ENCODE measurements around the gene DPP4.
"Not testable (repeated sequence)": the region's sequence is repeated elsewhere in the genome, so short reads cannot be mapped to it uniquely, and the experiment has no call there.

DPP4 gene

GRCh38 chr2:161965994-161966393 is 108.0 kb downstream of the DPP4 start:
- Histone ChIP-seq H3K9ac (ENCODE audit: low read depth, low read length) (no peak overlapping the region), H3K36me3 (ENCODE audit: insufficient read depth, low read depth, low read length) (no peaks in the 10 kb centered on the region), H3K27me3 (ENCODE audit: insufficient read depth, low read length) (no peaks in the 10 kb centered on the region), H3K9me3 (ENCODE audit: insufficient read depth, low read depth, low read length) (no peaks in the 10 kb centered on the region), H3K4me1 (ENCODE audit: insufficient read depth, low read length) (no peaks in the 10 kb centered on the region; the same call in 1 of the 2 replicates), H3K4me3 (ENCODE audit: low read length) (no peak overlapping the region), H3K27ac (ENCODE audit: low read length) (no peak overlapping the region)

GRCh38 chr2:161964160-161964559 is 109.9 kb downstream of the DPP4 start:
- Histone ChIP-seq H3K4me1 (ENCODE audit: insufficient read depth, low read length) (no peaks in the 10 kb centered on the region; the same call in 1 of the 2 replicates), H3K36me3 (ENCODE audit: insufficient read depth, low read depth, low read length) (no peaks in the 10 kb centered on the region), H3K9ac (ENCODE audit: low read depth, low read length) (no peak overlapping the region), H3K4me3 (ENCODE audit: low read length) (no peak overlapping the region), H3K27ac (ENCODE audit: low read length) (no peak overlapping the region), H3K27me3 (ENCODE audit: insufficient read depth, low read length) (no peaks in the 10 kb centered on the region), H3K9me3 (ENCODE audit: insufficient read depth, low read depth, low read length) (no peaks in the 10 kb centered on the region)

DNA sequence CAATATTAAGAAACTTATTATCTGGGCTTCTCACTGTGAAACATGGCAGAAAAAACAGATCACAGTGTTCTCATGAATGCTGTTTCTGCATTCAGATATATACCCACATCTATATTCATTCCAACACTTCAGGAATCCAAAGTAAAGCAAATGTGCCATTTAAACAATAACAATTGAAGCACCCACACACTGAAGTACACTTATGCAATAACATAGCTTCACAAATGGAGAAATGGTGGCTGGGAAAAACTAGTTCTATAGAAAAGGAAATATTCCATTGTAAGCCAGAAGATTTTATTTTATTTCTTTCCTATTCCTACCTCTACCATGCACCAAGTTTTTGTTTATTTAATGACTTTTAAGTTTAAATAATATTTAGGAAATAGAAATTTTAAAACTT is 111.9 kb downstream of the DPP4 start:
- Histone ChIP-seq H3K36me3 (ENCODE audit: insufficient read depth, low read depth, low read length) (no peaks in the 10 kb centered on the region), H3K9me3 (ENCODE audit: insufficient read depth, low read depth, low read length) (no peaks in the 10 kb centered on the region), H3K4me1 (ENCODE audit: insufficient read depth, low read length) (no peaks in the 10 kb centered on the region; the same call in 1 of the 2 replicates), H3K27ac (ENCODE audit: low read length) (no peak overlapping the region), H3K9ac (ENCODE audit: low read depth, low read length) (no peak overlapping the region), H3K4me3 (ENCODE audit: low read length) (no peak overlapping the region), H3K27me3 (ENCODE audit: insufficient read depth, low read length) (no peaks in the 10 kb centered on the region)

DNA sequence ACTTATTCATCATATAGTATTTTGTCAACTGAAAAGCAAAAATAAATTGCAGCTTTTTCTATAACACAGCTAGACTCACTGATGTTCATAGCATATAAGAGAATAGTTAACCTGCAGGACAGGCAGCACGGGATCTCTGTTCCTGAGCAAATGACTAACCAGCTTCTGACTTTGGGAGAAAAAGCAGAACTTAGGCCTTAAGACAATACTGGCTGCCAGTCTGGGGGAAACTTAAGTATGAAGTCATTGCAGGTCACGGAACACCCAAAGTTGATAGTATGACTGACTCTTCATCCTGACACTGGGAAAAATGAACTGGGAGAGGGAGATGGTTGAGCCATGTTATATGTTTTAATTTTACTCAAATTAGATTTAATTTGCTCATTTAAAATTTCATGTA is 113.0 kb downstream of the DPP4 start:
- no peak overlapping the region for H3K4me3 ChIP-seq (ENCODE audit: low read length)
- no peaks in the 10 kb centered on the region for H3K9me3 ChIP-seq (ENCODE audit: insufficient read depth, low read depth, low read length)
- H3K4me1 ChIP-seq (ENCODE audit: insufficient read depth, low read length) = no peaks in the 10 kb centered on the region; the same call in 1 of the 2 replicates
- no peaks in the 10 kb centered on the region for H3K36me3 ChIP-seq (ENCODE audit: insufficient read depth, low read depth, low read length)
- H3K9ac ChIP-seq (ENCODE audit: low read depth, low read length) = no peak overlapping the region
- H3K27ac ChIP-seq (ENCODE audit: low read length) = no peak overlapping the region
- no peaks in the 10 kb centered on the region for H3K27me3 ChIP-seq (ENCODE audit: insufficient read depth, low read length)

- H3K36me3 ChIP-seq (ENCODE audit: insufficient read depth, low read depth, low read length) = no peaks in the 10 kb centered on the region
- H3K4me1 ChIP-seq (ENCODE audit: insufficient read depth, low read length) = no peaks in the 10 kb centered on the region
- H3K4me3 ChIP-seq (ENCODE audit: low read length) = no peak overlapping the region
- H3K27ac ChIP-seq (ENCODE audit: low read length) = no peak overlapping the region
- H3K9me3 ChIP-seq (ENCODE audit: insufficient read depth, low read depth, low read length) = no peaks in the 10 kb centered on the region
- no peak overlapping the region for H3K9ac ChIP-seq (ENCODE audit: low read depth, low read length)
- H3K27me3 ChIP-seq (ENCODE audit: insufficient read depth, low read length) = no peaks in the 10 kb centered on the region
These were observed 117.3 kb downstream of the DPP4 start for GRCh38 chr2:161956738-161957137.

DNA sequence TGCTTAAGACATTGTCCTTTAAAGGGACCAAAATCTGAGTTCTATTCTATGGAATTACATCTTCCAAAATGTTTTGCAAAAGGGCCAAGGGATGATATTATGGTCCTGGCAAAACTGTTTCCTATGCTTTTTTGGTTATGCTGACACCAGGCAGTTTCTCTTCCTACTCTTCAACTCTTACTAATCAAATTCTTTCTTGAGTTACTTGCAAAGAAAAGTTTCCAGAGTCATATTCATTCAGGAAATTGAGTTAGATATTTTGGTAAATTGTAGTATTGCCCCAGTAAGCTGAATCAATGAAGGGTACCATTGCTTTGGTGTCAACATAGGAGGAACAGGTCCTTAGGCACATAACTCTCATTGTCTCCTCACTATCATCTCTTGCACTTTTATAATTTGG is 118.8 kb downstream of the DPP4 start:
- Histone ChIP-seq H3K9ac (ENCODE audit: low read depth, low read length) (no peak overlapping the region), H3K36me3 (ENCODE audit: insufficient read depth, low read depth, low read length) (no peaks in the 10 kb centered on the region), H3K4me3 (ENCODE audit: low read length) (no peak overlapping the region), H3K27ac (ENCODE audit: low read length) (no peak overlapping the region), H3K9me3 (ENCODE audit: insufficient read depth, low read depth, low read length) (no peaks in the 10 kb centered on the region), H3K27me3 (ENCODE audit: insufficient read depth, low read length) (no peaks in the 10 kb centered on the region), H3K4me1 (ENCODE audit: insufficient read depth, low read length) (no peaks in the 10 kb centered on the region)

GRCh38 chr2:161954103-161954502 is 119.9 kb downstream of the DPP4 start:
- no peak overlapping the region for H3K27ac ChIP-seq (ENCODE audit: low read length)
- H3K27me3 ChIP-seq (ENCODE audit: insufficient read depth, low read length) = no peaks in the 10 kb centered on the region
- no peaks in the 10 kb centered on the region for H3K4me1 ChIP-seq (ENCODE audit: insufficient read depth, low read length)
- no peaks in the 10 kb centered on the region for H3K9me3 ChIP-seq (ENCODE audit: insufficient read depth, low read depth, low read length)
- H3K4me3 ChIP-seq (ENCODE audit: low read length) = no peak overlapping the region
- no peaks in the 10 kb centered on the region for H3K36me3 ChIP-seq (ENCODE audit: insufficient read depth, low read depth, low read length)
- H3K9ac ChIP-seq (ENCODE audit: low read depth, low read length) = no peak overlapping the region

- H3K36me3 ChIP-seq (ENCODE audit: insufficient read depth, low read depth, low read length); H3K27ac ChIP-seq (ENCODE audit: low read length); H3K9ac ChIP-seq (ENCODE audit: low read depth, low read length); H3K9me3 ChIP-seq (ENCODE audit: insufficient read depth, low read depth, low read length); H3K27me3 ChIP-seq (ENCODE audit: insufficient read depth, low read length); H3K4me1 ChIP-seq (ENCODE audit: insufficient read depth, low read length); H3K4me3 ChIP-seq (ENCODE audit: low read length): not testable (repeated sequence)
These were observed 120.6 kb downstream of the DPP4 start for GRCh38 chr2:161953367-161953766.

DNA sequence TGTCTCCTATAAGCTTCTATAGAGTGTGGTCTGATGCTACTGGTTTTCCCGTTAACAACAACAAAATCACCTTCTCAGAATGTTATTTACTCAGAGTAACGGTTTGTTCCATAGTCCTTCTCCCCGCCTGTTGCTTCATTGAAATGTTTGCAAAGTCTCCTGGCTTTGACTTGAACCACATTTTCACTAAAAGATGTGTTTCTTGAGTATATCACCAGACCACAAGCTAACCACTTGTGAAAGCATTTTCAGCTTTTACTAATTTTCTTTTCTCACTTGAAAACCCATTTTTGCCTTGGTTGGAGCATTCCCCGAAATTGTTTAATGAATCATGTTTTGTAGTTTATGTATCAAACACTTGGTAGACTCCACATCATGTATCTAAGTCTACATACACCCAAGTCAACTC is 121.2 kb downstream of the DPP4 start:
- Histone ChIP-seq H3K4me3 (ENCODE audit: low read length) (no peak overlapping the region), H3K9me3 (ENCODE audit: insufficient read depth, low read depth, low read length) (no peaks in the 10 kb centered on the region), H3K27me3 (ENCODE audit: insufficient read depth, low read length) (no peaks in the 10 kb centered on the region), H3K9ac (ENCODE audit: low read depth, low read length) (no peak overlapping the region), H3K4me1 (ENCODE audit: insufficient read depth, low read length) (no peaks in the 10 kb centered on the region), H3K27ac (ENCODE audit: low read length) (no peak overlapping the region), H3K36me3 (ENCODE audit: insufficient read depth, low read depth, low read length) (no peaks in the 10 kb centered on the region)

DNA sequence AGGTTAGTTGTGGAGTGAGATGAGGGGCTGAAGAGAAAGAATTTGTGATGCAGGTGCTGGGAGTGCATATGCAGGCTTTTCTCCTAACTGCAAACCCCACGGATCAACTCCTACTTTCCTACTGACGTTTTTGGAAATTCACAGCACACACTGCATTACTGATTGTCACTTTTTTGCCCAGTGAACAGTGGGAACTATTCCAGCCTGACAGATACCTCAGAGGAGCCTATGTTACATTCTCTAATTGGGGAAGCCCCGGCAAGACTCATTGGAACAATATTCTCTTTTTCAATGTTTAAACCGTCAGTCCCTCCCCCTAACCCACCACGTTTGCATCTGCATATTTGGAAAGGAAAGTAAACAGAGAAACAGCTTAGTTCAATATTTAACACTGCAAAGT is 126.2 kb downstream of the DPP4 start:
- H3K27me3 ChIP-seq (ENCODE audit: insufficient read depth, low read length) = no peaks in the 10 kb centered on the region
- H3K36me3 ChIP-seq (ENCODE audit: insufficient read depth, low read depth, low read length) = no peaks in the 10 kb centered on the region
- H3K9ac ChIP-seq (ENCODE audit: low read depth, low read length) = no peak overlapping the region
- H3K9me3 ChIP-seq (ENCODE audit: insufficient read depth, low read depth, low read length) = no peaks in the 10 kb centered on the region
- H3K27ac ChIP-seq (ENCODE audit: low read length) = no peak overlapping the region
- no peak overlapping the region for H3K4me3 ChIP-seq (ENCODE audit: low read length)
- no peaks in the 10 kb centered on the region for H3K4me1 ChIP-seq (ENCODE audit: insufficient read depth, low read length)

DNA sequence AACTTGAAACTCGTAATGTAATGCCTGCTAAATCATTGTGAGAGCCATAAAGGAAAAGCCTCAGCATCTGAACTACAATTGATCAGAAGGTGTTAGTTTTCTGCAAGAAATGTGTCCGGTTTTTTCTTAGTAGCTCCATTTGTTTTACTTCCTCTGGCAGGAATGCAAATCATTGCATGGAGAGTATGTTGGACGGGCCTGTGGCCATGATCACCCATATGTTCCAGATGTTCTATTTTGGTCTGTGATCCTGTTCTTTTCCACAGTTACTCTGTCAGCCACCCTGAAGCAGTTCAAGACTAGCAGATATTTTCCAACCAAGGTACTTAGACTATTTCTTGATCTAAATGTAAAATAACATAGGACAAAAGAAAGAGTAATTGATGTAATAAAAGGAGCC is 126.6 kb downstream of the DPP4 start:
- H3K4me3 ChIP-seq (ENCODE audit: low read length) = no peak overlapping the region
- H3K9me3 ChIP-seq (ENCODE audit: insufficient read depth, low read depth, low read length) = no peaks in the 10 kb centered on the region
- H3K36me3 ChIP-seq (ENCODE audit: insufficient read depth, low read depth, low read length) = no peaks in the 10 kb centered on the region
- H3K27ac ChIP-seq (ENCODE audit: low read length) = no peak overlapping the region
- no peak overlapping the region for H3K9ac ChIP-seq (ENCODE audit: low read depth, low read length)
- H3K27me3 ChIP-seq (ENCODE audit: insufficient read depth, low read length) = no peaks in the 10 kb centered on the region
- H3K4me1 ChIP-seq (ENCODE audit: insufficient read depth, low read length) = no peaks in the 10 kb centered on the region

- Histone ChIP-seq H3K4me3 (ENCODE audit: low read length) (no peak overlapping the region), H3K36me3 (ENCODE audit: insufficient read depth, low read depth, low read length) (no peaks in the 10 kb centered on the region), H3K9me3 (ENCODE audit: insufficient read depth, low read depth, low read length) (no peaks in the 10 kb centered on the region), H3K4me1 (ENCODE audit: insufficient read depth, low read length) (no peaks in the 10 kb centered on the region), H3K9ac (ENCODE audit: low read depth, low read length) (no peak overlapping the region), H3K27me3 (ENCODE audit: insufficient read depth, low read length) (no peaks in the 10 kb centered on the region), H3K27ac (ENCODE audit: low read length) (no peak overlapping the region)
These were observed 127.4 kb downstream of the DPP4 start for GRCh38 chr2:161946489-161947107.

Measured in iPS-20b (cell line).